ENCODE data around the gene RGL4.
"Not testable (repeated sequence)": the region's sequence is repeated elsewhere in the genome, so short reads cannot be mapped to it uniquely, and the experiment has no call there.

RGL4 gene

GRCh38 chr22:23690713-23691112 lies at the start of gene RGL4:
RGL4 (plus strand) TSS chr22:23691013; CDS start chr22:23692031, 1,018 bp downstream.
- no peak for DNase-seq

GRCh38 chr22:23646526-23646925 lies 44.3 kb upstream of the RGL4 start:
- not testable (repeated sequence) for DNase-seq

GRCh38 chr22:23649071-23649501 lies 41.7 kb upstream of the RGL4 start:
- DNase-seq = no peak

- no peak for DNase-seq
Measured at GRCh38 chr22:23651676-23652075, 39.1 kb upstream of the RGL4 start.

- no peak for DNase-seq
Measured at GRCh38 chr22:23652286-23652685, 38.5 kb upstream of the RGL4 start.

GRCh38 chr22:23652711-23653110 lies 38.1 kb upstream of the RGL4 start:
- no peak for DNase-seq

- DNase-seq = no peak
Measured at GRCh38 chr22:23655891-23656475, 34.8 kb upstream of the RGL4 start.

- no peak for DNase-seq
Measured at GRCh38 chr22:23657727-23658126, 33.1 kb upstream of the RGL4 start.

GRCh38 chr22:23660381-23660780 lies 30.4 kb upstream of the RGL4 start:
- not testable (repeated sequence) for DNase-seq

- no peak for DNase-seq
Measured at GRCh38 chr22:23670378-23671295, 20.2 kb upstream of the RGL4 start.

- DNase-seq = not testable (repeated sequence)
Measured at GRCh38 chr22:23671387-23671786, 19.4 kb upstream of the RGL4 start.

- DNase-seq = not testable (repeated sequence)
Measured at GRCh38 chr22:23672307-23673049, 18.3 kb upstream of the RGL4 start.

- DNase-seq = no peak
Measured at GRCh38 chr22:23673050-23673620, 17.7 kb upstream of the RGL4 start.

GRCh38 chr22:23673826-23674690 lies 16.8 kb upstream of the RGL4 start:
- no peak for DNase-seq

GRCh38 chr22:23674886-23675501 lies 15.8 kb upstream of the RGL4 start:
- not testable (repeated sequence) for DNase-seq

GRCh38 chr22:23675502-23676415 lies 15.1 kb upstream of the RGL4 start:
- no peak for DNase-seq

- DNase-seq = not testable (repeated sequence)
Measured at GRCh38 chr22:23676841-23677700, 13.7 kb upstream of the RGL4 start.

- no peak for DNase-seq
Measured at GRCh38 chr22:23677701-23677995, 13.2 kb upstream of the RGL4 start.

- DNase-seq = no peak
Measured at GRCh38 chr22:23678133-23678532, 12.7 kb upstream of the RGL4 start.
